Left ventricle myocardium inferior (tissue), 1 donor: ENCODE measurements around the gene CAMTA2. TPM values are rescaled to one million over a fixed set of nuclear protein-coding genes. Genes with fewer than 3 reads are reported as not detected.

Experiments used
- DNase-seq: peaks from one replicate; pipeline ENCODE4 v3.0.0-alpha.2; 2020
- H3K27ac ChIP-seq: fragments of 200-600 bp; replicated peaks from 2 replicates; pipeline ENCODE4 v1.8.0; 2021
- H3K27me3 ChIP-seq: fragments of 200-600 bp; 2 replicates; pipeline ENCODE4 v1.8.0; 2021; ENCODE audit warnings: low read depth
- H3K36me3 ChIP-seq: fragments of 200-600 bp; 2 replicates; pipeline ENCODE4 v1.8.0; 2021
- H3K4me1 ChIP-seq: fragments of 200-600 bp; 2 replicates; pipeline ENCODE4 v1.8.0; 2021
- H3K4me3 ChIP-seq: fragments of 200-600 bp; 2 replicates; pipeline ENCODE4 v1.8.0; 2021; ENCODE audit warnings: mild to moderate bottlenecking, moderate library complexity
- H3K9me3 ChIP-seq: fragments of 200-600 bp; replicated peaks from 2 replicates; pipeline ENCODE4 v1.8.0; 2021
- intact Hi-C: fragments of 100-400 bp; cut with micrococcal nuclease; formaldehyde crosslinking; loops from one replicate; pipeline ENCODE4 v1.11.0; 2022
- total RNA-seq: library from RNA; stranded (reverse); fragmentation: NEBNext Ultra II Directional; extraction: Animal tissue kit (Norgen Biotek cat#: 25700); gene quantifications from one replicate; pipeline ENCODE4 v1.2.1, GENCODE V29; 2021
- TF ChIP-seq, protein P1 (sequence below): fragments of 200-600 bp; IDR thresholded peaks from 2 replicates; pipeline ENCODE4 v1.8.0; 2021; ENCODE audit warnings: antibody characterized with exemption, mild to moderate bottlenecking, borderline replicate concordance
- donor health status: DM: no; HTN: yes; CAD: no; lungs with severe emphysema.

Gene CAMTA2
- total RNA-seq, 1 donor from 2014 or later, result 33.8 TPM

DNA sequence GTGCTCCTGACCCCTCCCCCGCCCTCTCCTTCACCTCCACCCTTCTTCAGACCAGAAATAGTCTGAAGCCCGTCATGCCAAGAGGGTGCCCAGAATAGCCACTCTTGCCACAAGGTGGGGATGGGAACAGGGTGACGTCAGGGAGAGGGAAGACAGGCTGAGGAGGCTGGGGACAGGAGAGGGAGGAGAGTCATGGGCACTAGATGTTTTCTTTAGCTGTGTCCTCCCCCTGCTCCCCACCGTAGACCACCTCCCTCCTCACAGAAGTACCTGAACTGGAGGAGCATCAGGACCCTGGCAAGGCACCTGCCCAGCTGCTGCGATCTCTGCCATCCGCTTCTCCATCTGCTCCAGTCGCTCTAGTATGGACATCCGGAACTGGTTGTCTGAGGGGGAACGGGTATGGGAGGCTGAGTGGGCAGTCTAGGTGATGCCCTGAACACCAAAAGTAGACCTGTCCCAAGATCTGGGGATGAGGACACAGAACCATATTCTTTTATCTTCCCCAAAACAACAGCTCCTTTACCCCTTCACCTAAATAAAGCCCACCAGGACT is 13.3 kb downstream of the CAMTA2 start:
- Histone ChIP-seq H3K4me3 (peak overlapping the region; percentile 34), H3K27ac (peak overlapping the region; percentile 80), H3K36me3 (peaks cover 65% of the 10 kb centered on the region), H3K9me3 (no peaks in the 10 kb centered on the region), H3K4me1 (peaks cover 54% of the 10 kb centered on the region), H3K27me3 (no peaks in the 10 kb centered on the region)
- TF ChIP-seq, protein P1, sequence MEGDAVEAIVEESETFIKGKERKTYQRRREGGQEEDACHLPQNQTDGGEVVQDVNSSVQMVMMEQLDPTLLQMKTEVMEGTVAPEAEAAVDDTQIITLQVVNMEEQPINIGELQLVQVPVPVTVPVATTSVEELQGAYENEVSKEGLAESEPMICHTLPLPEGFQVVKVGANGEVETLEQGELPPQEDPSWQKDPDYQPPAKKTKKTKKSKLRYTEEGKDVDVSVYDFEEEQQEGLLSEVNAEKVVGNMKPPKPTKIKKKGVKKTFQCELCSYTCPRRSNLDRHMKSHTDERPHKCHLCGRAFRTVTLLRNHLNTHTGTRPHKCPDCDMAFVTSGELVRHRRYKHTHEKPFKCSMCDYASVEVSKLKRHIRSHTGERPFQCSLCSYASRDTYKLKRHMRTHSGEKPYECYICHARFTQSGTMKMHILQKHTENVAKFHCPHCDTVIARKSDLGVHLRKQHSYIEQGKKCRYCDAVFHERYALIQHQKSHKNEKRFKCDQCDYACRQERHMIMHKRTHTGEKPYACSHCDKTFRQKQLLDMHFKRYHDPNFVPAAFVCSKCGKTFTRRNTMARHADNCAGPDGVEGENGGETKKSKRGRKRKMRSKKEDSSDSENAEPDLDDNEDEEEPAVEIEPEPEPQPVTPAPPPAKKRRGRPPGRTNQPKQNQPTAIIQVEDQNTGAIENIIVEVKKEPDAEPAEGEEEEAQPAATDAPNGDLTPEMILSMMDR, result no peak
- peak; percentile 54 for DNase-seq
- intact Hi-C loops, result no loop called here

DNA sequence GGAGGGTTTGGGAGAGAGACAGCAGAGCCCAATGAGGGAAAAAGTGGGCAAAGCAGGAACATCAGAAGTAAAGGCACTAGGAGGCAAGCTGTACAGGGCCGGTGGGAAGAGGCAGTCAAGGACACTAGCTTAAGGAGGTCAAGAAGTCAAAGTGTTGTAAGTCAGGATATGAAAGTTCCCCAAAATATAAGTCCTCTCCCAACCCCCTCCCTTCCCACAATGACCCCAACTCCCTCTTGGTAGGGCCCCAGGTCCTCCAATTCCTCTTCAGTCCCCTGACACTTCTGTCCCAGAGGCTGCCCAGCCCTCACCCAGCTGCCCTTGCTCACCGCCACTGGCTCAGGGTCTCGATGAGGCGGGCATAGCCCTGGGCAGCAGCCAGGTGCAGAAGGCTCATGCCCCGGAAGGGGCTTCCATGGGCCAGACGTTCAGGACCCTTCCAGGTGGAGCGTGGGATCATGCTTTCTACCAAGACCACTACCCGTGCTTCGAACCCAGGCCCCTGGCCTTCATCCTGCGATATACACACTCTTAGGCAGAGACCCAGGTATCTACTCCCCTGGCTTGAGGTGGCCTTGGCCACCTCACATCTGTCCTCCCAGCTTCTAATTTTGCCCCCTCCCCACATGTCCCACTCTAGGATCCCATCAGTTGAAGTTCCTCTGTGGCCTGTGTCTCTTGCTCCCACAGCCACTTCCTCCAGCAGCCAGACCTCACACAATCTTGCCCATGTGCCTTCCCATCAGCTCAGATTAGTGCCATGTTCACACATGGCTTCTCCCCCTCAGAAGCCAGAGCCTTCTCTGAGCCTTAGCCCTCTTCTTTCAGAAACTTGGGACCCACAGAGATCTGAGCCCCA is 14.0 kb downstream of the CAMTA2 start:
- H3K27ac ChIP-seq, result peak overlapping the region; percentile 80
- no peaks in the 10 kb centered on the region for H3K9me3 ChIP-seq
- intact Hi-C loops, result no loop called here
- no peak for DNase-seq
- no peak overlapping the region for H3K4me3 ChIP-seq
- H3K36me3 ChIP-seq, result peaks cover 58% of the 10 kb centered on the region
- TF ChIP-seq, protein P1, result no peak
- H3K27me3 ChIP-seq, result no peaks in the 10 kb centered on the region
- peaks cover 61% of the 10 kb centered on the region for H3K4me1 ChIP-seq

DNA sequence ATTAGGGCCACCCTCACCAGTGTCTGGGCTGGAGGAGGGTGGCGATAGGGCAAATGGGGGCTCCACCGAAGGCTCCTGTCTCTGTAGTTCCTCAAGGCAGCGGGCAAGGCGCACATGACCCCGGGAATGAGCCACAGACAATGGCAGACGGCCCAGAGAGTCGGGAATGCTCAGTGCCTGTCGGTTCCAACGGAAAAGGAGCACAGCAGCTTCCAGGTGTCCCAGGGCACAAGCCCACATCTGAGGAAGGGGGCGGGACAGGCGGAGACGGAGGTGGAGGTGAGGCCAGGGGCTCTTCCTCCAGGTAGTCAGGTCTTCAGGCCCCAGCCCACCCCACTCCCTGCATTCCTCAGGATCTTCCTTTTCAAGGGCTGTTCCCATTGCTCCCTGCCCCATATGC is 14.7 kb downstream of the CAMTA2 start:
- Histone ChIP-seq H3K27ac (peak overlapping the region; percentile 80), H3K4me1 (peaks cover 67% of the 10 kb centered on the region), H3K9me3 (no peaks in the 10 kb centered on the region), H3K27me3 (no peaks in the 10 kb centered on the region), H3K4me3 (no peak overlapping the region), H3K36me3 (peaks cover 51% of the 10 kb centered on the region)
- intact Hi-C loops, result no loop called here
- TF ChIP-seq, protein P1, result no peak
- DNase-seq, result no peak

DNA sequence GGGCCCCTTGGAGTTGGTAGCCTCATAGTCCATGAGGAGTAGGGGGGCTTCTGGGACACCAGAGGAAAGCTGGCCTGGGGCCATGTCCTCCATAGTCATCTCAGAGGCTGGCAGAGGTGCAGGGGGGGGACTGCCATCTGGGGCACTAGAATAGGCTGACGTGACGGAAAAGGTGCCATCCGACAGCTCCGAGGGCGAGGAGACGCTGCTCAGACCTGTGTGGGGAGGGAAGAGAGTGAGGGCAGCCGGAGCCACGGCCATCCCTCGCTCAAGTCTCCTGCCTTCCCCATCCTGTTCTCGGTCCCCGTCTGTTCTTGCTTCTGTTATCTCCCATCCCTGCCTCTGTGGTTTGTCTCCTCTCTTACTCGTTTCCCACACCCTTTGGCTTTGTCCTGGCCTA is 15.2 kb downstream of the CAMTA2 start:
- TF ChIP-seq, protein P1, result no peak
- Histone ChIP-seq H3K9me3 (no peaks in the 10 kb centered on the region), H3K27me3 (no peaks in the 10 kb centered on the region), H3K4me3 (no peak overlapping the region), H3K36me3 (peaks cover 47% of the 10 kb centered on the region), H3K4me1 (peaks cover 67% of the 10 kb centered on the region), H3K27ac (peak overlapping the region; percentile 80)
- no peak for DNase-seq
- intact Hi-C loops, result no loop called here

DNA sequence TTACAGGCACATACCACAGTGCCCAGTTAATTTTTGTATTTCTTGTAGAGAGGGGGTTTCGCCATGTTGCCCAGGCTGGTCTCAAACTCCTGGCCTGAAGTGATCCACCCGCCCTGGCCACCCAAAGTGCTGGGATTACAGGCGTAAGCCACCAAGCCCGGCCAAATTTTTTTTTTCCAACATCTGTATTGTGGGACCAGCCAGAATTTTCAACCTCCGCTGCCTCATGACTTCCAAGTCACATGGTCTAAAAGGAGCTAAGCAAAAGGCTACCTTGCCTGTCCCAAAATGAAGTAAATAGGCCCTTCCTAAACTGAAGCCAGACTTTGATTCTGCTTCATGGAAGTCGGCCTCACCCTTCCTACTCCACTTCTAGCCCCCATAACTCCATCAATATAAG is 15.6 kb downstream of the CAMTA2 start:
- no peak overlapping the region for H3K4me3 ChIP-seq
- H3K27ac ChIP-seq, result peak overlapping the region; percentile 80
- TF ChIP-seq, protein P1, result no peak
- peaks cover 42% of the 10 kb centered on the region for H3K36me3 ChIP-seq
- peaks cover 68% of the 10 kb centered on the region for H3K4me1 ChIP-seq
- H3K27me3 ChIP-seq, result no peaks in the 10 kb centered on the region
- intact Hi-C loops, result no loop called here
- no peak for DNase-seq
- no peaks in the 10 kb centered on the region for H3K9me3 ChIP-seq
